ENCODE results near the gene CDH23.

Gene CDH23

GRCh38 chr10:71802235-71802634 is 405.5 kb downstream of the CDH23 start:
- no peaks in the 10 kb centered on the region for H3K36me3 ChIP-seq
- no peaks in the 10 kb centered on the region for H3K27me3 ChIP-seq
- intact Hi-C loops (cut with DNase I; ENCODE audit: low total_unique reads), result no loop called here
- H3K27ac ChIP-seq, result no peak overlapping the region
- no peaks in the 10 kb centered on the region for H3K9me3 ChIP-seq
- no peak overlapping the region for H3K4me3 ChIP-seq
- no peak for TF ChIP-seq CTCF (IDR thresholded peaks at IDR 0.05)
- H3K4me1 ChIP-seq, result peaks cover 0 to 7% (median 3%) of the 10 kb centered on the region in 4 donors
- no peak for DNase-seq

- intact Hi-C loops (cut with DNase I; ENCODE audit: low total_unique reads), result no loop called here
- no peak for TF ChIP-seq CTCF (IDR thresholded peaks at IDR 0.05)
- no peak for DNase-seq
- Histone ChIP-seq H3K27ac (no peak overlapping the region), H3K9me3 (no peaks in the 10 kb centered on the region), H3K4me3 (no peak overlapping the region), H3K4me1 (peaks cover 0 to 7% (median 3%) of the 10 kb centered on the region in 4 donors), H3K36me3 (no peaks in the 10 kb centered on the region), H3K27me3 (no peaks in the 10 kb centered on the region)
Measured at GRCh38 chr10:71802715-71803488, 406.2 kb downstream of the CDH23 start.

GRCh38 chr10:71804077-71804476 is 407.4 kb downstream of the CDH23 start:
- no peak for TF ChIP-seq CTCF (IDR thresholded peaks at IDR 0.05)

GRCh38 chr10:71805776-71806703 is 409.3 kb downstream of the CDH23 start:
- H3K4me1 ChIP-seq, result peaks cover 0 to 7% (median 3%) of the 10 kb centered on the region in 4 donors
- H3K9me3 ChIP-seq, result no peaks in the 10 kb centered on the region
- H3K27ac ChIP-seq, result no peak overlapping the region
- no peaks in the 10 kb centered on the region for H3K36me3 ChIP-seq
- H3K4me3 ChIP-seq, result no peak overlapping the region
- no peak for DNase-seq
- no peaks in the 10 kb centered on the region for H3K27me3 ChIP-seq
- intact Hi-C loops (cut with DNase I; ENCODE audit: low total_unique reads), result no loop called here
- TF ChIP-seq CTCF (IDR thresholded peaks at IDR 0.05), result no peak

More at GRCh38 chr10:71804077-71804476, 407.4 kb downstream of the CDH23 start:
- H3K9me3 ChIP-seq, result no peaks in the 10 kb centered on the region
- intact Hi-C loops (cut with DNase I; ENCODE audit: low total_unique reads), result no loop called here
- no peaks in the 10 kb centered on the region for H3K36me3 ChIP-seq
- no peak overlapping the region for H3K27ac ChIP-seq
- H3K4me1 ChIP-seq, result peaks cover 0 to 7% (median 3%) of the 10 kb centered on the region in 4 donors
- no peaks in the 10 kb centered on the region for H3K27me3 ChIP-seq
- H3K4me3 ChIP-seq, result no peak overlapping the region
- no peak for DNase-seq

- no peak overlapping the region for H3K4me3 ChIP-seq
- no peak for DNase-seq
- peaks cover 0 to 5% of the 10 kb centered on the region in 2 donors for H3K27me3 ChIP-seq
- H3K27ac ChIP-seq, result no peak overlapping the region
- TF ChIP-seq CTCF (IDR thresholded peaks at IDR 0.05), result no peak
- intact Hi-C loops (cut with DNase I; ENCODE audit: low total_unique reads), result no loop called here
- H3K4me1 ChIP-seq, result peaks cover 0 to 7% (median 3%) of the 10 kb centered on the region in 4 donors
- no peaks in the 10 kb centered on the region for H3K36me3 ChIP-seq
- no peaks in the 10 kb centered on the region for H3K9me3 ChIP-seq
Measured at GRCh38 chr10:71806704-71807556, 410.2 kb downstream of the CDH23 start.
